Stimulated activated CD8-positive, alpha-beta memory T cell treated with anti-CD3 and anti-CD28 coated beads, Interleukin-15, amount 100 ng/mL, for 48 hours (primary cell): ENCODE data around the gene KCNJ15.

Experiments used
- DNase-seq, 2 donors: peaks; one replicate each; pipeline ENCODE4 v3.0.0-alpha.2; 2020; ENCODE audit warnings: low read depth in 2 of 2

The KCNJ15 gene

GRCh38 chr21:38268864-38269575, 12.2 kb downstream of the KCNJ15 start:
- DNase-seq, result no peak

- DNase-seq, result no peak
Observed at GRCh38 chr21:38269576-38269936, 12.8 kb downstream of the KCNJ15 start.

GRCh38 chr21:38272215-38272614, 15.4 kb downstream of the KCNJ15 start:
- DNase-seq, result no peak

- DNase-seq, result no peak
Observed at GRCh38 chr21:38273745-38274542, 17.2 kb downstream of the KCNJ15 start.

- DNase-seq, result no peak
Observed at GRCh38 chr21:38277501-38278131, 20.8 kb downstream of the KCNJ15 start.

- no peak for DNase-seq
Observed at GRCh38 chr21:38280454-38280853, 23.7 kb downstream of the KCNJ15 start.

GRCh38 chr21:38280867-38281266, 24.1 kb downstream of the KCNJ15 start:
- DNase-seq, result no peak

- no peak for DNase-seq
Observed at GRCh38 chr21:38282921-38283320, 26.1 kb downstream of the KCNJ15 start.

GRCh38 chr21:38284216-38284615, 27.4 kb downstream of the KCNJ15 start:
- no peak for DNase-seq

GRCh38 chr21:38286739-38287471, 30.1 kb downstream of the KCNJ15 start:
- no peak for DNase-seq

GRCh38 chr21:38287476-38287875, 30.7 kb downstream of the KCNJ15 start:
- no peak for DNase-seq

GRCh38 chr21:38289705-38290485, 33.1 kb downstream of the KCNJ15 start:
- DNase-seq, result no peak

GRCh38 chr21:38290809-38291208, 34.0 kb downstream of the KCNJ15 start:
- DNase-seq, result no peak

- no peak for DNase-seq
Observed at GRCh38 chr21:38291874-38292273, 35.1 kb downstream of the KCNJ15 start.

GRCh38 chr21:38293113-38293512, 36.3 kb downstream of the KCNJ15 start:
- DNase-seq, result no peak

- no peak for DNase-seq
Observed at GRCh38 chr21:38293765-38294164, 37.0 kb downstream of the KCNJ15 start.

GRCh38 chr21:38294609-38295008, 37.8 kb downstream of the KCNJ15 start:
- no peak for DNase-seq

GRCh38 chr21:38295997-38296764, 39.4 kb downstream of the KCNJ15 start:
- DNase-seq, result no peak

- no peak for DNase-seq
Observed at GRCh38 chr21:38297194-38297631, 40.4 kb downstream of the KCNJ15 start.

- no peak for DNase-seq
Observed at GRCh38 chr21:38297871-38298270, 41.1 kb downstream of the KCNJ15 start.

- DNase-seq, result no peak
Observed at GRCh38 chr21:38298832-38299231, 42.0 kb downstream of the KCNJ15 start.
